Bone marrow (tissue), 2 donors: ENCODE data around the gene HOXC5.
"Not testable (repeated sequence)": the region's sequence is repeated elsewhere in the genome, so short reads cannot be mapped to it uniquely, and the experiment has no call there.

ENCODE experiments used
- DNase-seq, 2 donors: peaks; one replicate each; lab custom pipeline; 2025; lab: John Stamatoyannopoulos, UW

HOXC5 gene

GRCh38 chr12:54033980-54034784, 1.3 kb downstream of the HOXC5 start:
- no peak for DNase-seq

- DNase-seq, result no peak
These were observed 2.0 kb downstream of the HOXC5 start for GRCh38 chr12:54034785-54035310.

GRCh38 chr12:54035568-54036264, 2.9 kb downstream of the HOXC5 start:
- no peak for DNase-seq

- no peak for DNase-seq
These were observed 3.9 kb downstream of the HOXC5 start for GRCh38 chr12:54036620-54037359.

GRCh38 chr12:54037360-54038283, 4.8 kb downstream of the HOXC5 start:
- no peak for DNase-seq

- DNase-seq, result no peak
These were observed 5.5 kb downstream of the HOXC5 start for GRCh38 chr12:54038284-54038870.

- no peak for DNase-seq
These were observed 6.1 kb downstream of the HOXC5 start for GRCh38 chr12:54038871-54039414.

GRCh38 chr12:54039417-54040147, 6.7 kb downstream of the HOXC5 start:
- DNase-seq, result no peak

GRCh38 chr12:54040148-54040494, 7.3 kb downstream of the HOXC5 start:
- no peak for DNase-seq

GRCh38 chr12:54040648-54041047, 7.8 kb downstream of the HOXC5 start:
- no peak for DNase-seq

- no peak for DNase-seq
These were observed 8.3 kb downstream of the HOXC5 start for GRCh38 chr12:54041097-54041690.

- DNase-seq, result not testable (repeated sequence)
These were observed 9.2 kb downstream of the HOXC5 start for GRCh38 chr12:54042033-54042432.

- DNase-seq, result no peak
These were observed 10.4 kb downstream of the HOXC5 start for GRCh38 chr12:54042970-54043853.

- DNase-seq, result no peak
These were observed 11.7 kb downstream of the HOXC5 start for GRCh38 chr12:54044425-54045103.

GRCh38 chr12:54045401-54045800, 12.6 kb downstream of the HOXC5 start:
- no peak for DNase-seq

- DNase-seq, result no peak
These were observed 13.1 kb downstream of the HOXC5 start for GRCh38 chr12:54045868-54046521.

- no peak for DNase-seq
These were observed 13.9 kb downstream of the HOXC5 start for GRCh38 chr12:54046809-54047159.
